Bronchial epithelial cell (primary cell): ENCODE results near the gene ATG5. TPM values are rescaled to one million over a fixed set of nuclear protein-coding genes. Genes with fewer than 3 reads are reported as not detected.

Source experiments
- DNase-seq: peaks from one replicate; pipeline ENCODE4 v3.0.0-alpha.2; 2010; ENCODE audit warnings: low read depth
- FAIRE-seq: peaks from 2 replicates; lab custom pipeline; 2011; peaks lifted over from hg19 to GRCh38; lab: Jason Lieb, UNC
- H3K27me3 ChIP-seq: 2 replicates; pipeline ENCODE4 v1.5.1; 2011; ENCODE audit warnings: low read length; ENCODE audit not compliant: control insufficient read depth, insufficient read depth
- H3K36me3 ChIP-seq: 2 replicates; pipeline ENCODE4 v1.5.1; 2011; ENCODE audit warnings: low read length; ENCODE audit not compliant: control insufficient read depth, insufficient read depth
- H3K4me3 ChIP-seq: 2 replicates; pipeline ENCODE4 v1.5.1; 2011; ENCODE audit warnings: mild to moderate bottlenecking, low read depth, low read length, control low read depth
- total RNA-seq: library from RNA; depleted of rRNA; stranded (reverse); fragments of >200 nt; gene quantifications from 2 replicates; pipeline ENCODE4 v1.2.1, GENCODE V29; 2014
- TF ChIP-seq, protein P1 (sequence below): IDR thresholded peaks from 2 replicates; pipeline ENCODE4 v1.5.1; 2011; ENCODE audit warnings: mild to moderate bottlenecking, moderate library complexity, low read length, control low read depth, inconsistent platforms; ENCODE audit not compliant: insufficient read depth, severe bottlenecking

Gene ATG5
- total RNA-seq, 1 donor from 2014 or later: 56.6 TPM

GRCh38 chr6:106145741-106146227, 179.8 kb downstream of the ATG5 start:
- DNase-seq: peak; percentile 62
- TF ChIP-seq, protein P1, sequence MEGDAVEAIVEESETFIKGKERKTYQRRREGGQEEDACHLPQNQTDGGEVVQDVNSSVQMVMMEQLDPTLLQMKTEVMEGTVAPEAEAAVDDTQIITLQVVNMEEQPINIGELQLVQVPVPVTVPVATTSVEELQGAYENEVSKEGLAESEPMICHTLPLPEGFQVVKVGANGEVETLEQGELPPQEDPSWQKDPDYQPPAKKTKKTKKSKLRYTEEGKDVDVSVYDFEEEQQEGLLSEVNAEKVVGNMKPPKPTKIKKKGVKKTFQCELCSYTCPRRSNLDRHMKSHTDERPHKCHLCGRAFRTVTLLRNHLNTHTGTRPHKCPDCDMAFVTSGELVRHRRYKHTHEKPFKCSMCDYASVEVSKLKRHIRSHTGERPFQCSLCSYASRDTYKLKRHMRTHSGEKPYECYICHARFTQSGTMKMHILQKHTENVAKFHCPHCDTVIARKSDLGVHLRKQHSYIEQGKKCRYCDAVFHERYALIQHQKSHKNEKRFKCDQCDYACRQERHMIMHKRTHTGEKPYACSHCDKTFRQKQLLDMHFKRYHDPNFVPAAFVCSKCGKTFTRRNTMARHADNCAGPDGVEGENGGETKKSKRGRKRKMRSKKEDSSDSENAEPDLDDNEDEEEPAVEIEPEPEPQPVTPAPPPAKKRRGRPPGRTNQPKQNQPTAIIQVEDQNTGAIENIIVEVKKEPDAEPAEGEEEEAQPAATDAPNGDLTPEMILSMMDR: no peak
- FAIRE-seq: no peak
- Histone ChIP-seq H3K36me3 (no peaks in the 10 kb centered on the region), H3K4me3 (no peak overlapping the region), H3K27me3 (no peaks in the 10 kb centered on the region)

GRCh38 chr6:106145144-106145543, 180.4 kb downstream of the ATG5 start:
- Histone ChIP-seq H3K27me3 (no peaks in the 10 kb centered on the region), H3K36me3 (no peaks in the 10 kb centered on the region), H3K4me3 (no peak overlapping the region)
- FAIRE-seq (no peak), DNase-seq (no peak)
- TF ChIP-seq, protein P1: no peak

- DNase-seq: no peak
- FAIRE-seq: no peak
- TF ChIP-seq, protein P1: no peak
- Histone ChIP-seq H3K27me3 (no peaks in the 10 kb centered on the region), H3K4me3 (no peak overlapping the region), H3K36me3 (no peaks in the 10 kb centered on the region)
Measured at GRCh38 chr6:106143665-106144064, 181.9 kb downstream of the ATG5 start.

GRCh38 chr6:106142876-106143431, 182.6 kb downstream of the ATG5 start:
- no peaks in the 10 kb centered on the region for H3K36me3 ChIP-seq
- H3K27me3 ChIP-seq: no peaks in the 10 kb centered on the region
- H3K4me3 ChIP-seq: no peak overlapping the region
- DNase-seq (no peak), FAIRE-seq (no peak)
- TF ChIP-seq, protein P1: no peak

DNA sequence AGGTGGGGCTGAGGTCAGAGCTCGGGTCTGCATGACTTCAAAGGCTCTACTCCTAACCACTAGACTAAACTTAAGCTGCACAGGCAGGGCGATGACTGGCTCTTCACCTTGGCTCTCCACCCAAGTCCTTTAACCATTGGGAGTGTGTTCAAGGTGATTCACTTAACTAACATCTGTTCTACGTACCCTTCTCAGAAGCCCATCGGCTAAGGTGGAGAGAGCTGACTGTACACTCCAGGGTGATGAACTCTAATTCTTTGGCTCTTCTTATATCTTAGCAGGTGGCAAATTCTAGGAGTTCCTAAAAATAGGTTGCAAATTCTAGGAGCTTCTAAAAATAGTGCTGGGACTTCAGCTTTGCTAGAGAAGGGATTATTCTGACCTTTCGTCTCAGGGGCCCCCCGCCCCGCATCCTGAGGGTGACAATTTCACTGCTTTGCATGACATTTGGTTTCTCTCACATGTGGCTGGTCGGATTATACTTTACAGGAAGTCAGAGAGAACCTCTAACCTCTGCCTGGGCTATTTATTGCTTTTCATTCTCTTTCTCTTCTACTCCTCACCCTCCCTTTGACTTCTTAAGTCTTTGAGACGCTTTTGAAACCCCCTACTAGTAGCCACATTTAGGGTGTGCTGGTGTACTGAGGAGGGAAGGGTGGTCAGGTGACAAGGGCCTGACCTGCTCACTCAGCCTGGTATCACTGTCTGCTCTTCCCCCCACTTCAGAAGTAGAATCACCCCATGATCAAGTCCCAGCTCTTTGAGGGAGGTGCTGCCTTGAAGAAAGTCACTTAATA, 183.9 kb downstream of the ATG5 start:
- TF ChIP-seq, protein P1: no peak
- peak; percentile 60 for DNase-seq
- no peaks in the 10 kb centered on the region for H3K27me3 ChIP-seq
- no peak overlapping the region for H3K4me3 ChIP-seq
- no peaks in the 10 kb centered on the region for H3K36me3 ChIP-seq
- no peak for FAIRE-seq
